ENCODE results near the gene ZNF772.
"Not testable (repeated sequence)": the region's sequence is repeated elsewhere in the genome, so short reads cannot be mapped to it uniquely, and the experiment has no call there.

The ZNF772 gene

GRCh38 chr19:57477191-57478008 is at the start of gene ZNF772:
Gene ZNF772 (minus strand): TSS chr19:57477566. CDS start chr19:57477309, 257 bp downstream.
- peak; percentile 92 for DNase-seq (ENCODE audit: low read depth)
- peak; percentile 52 for TF ChIP-seq CTCF (conservative IDR thresholded peaks at IDR 0.05; ENCODE audit: control insufficient read depth, insufficient read depth, low read depth, low read length)
- peak within 1 kb of the TSS; percentile 92 for H3K4me3 ChIP-seq (ENCODE audit: control insufficient read depth, low read depth, low read length)

- H3K4me3 ChIP-seq (ENCODE audit: control insufficient read depth, low read depth, low read length); DNase-seq (ENCODE audit: low read depth): not testable (repeated sequence)
These were observed 40.7 kb upstream of the ZNF772 start for GRCh38 chr19:57518021-57518420.

GRCh38 chr19:57515255-57515654 is 37.9 kb upstream of the ZNF772 start:
- no peak for TF ChIP-seq CTCF (conservative IDR thresholded peaks at IDR 0.05; ENCODE audit: control insufficient read depth, insufficient read depth, low read depth, low read length)
- no peak for DNase-seq (ENCODE audit: low read depth)
- no peak overlapping the region for H3K4me3 ChIP-seq (ENCODE audit: control insufficient read depth, low read depth, low read length)

GRCh38 chr19:57512845-57513244 is 35.5 kb upstream of the ZNF772 start:
- peak; percentile 12 for DNase-seq (ENCODE audit: low read depth)
- H3K4me3 ChIP-seq (ENCODE audit: control insufficient read depth, low read depth, low read length) = no peak overlapping the region
- TF ChIP-seq CTCF (conservative IDR thresholded peaks at IDR 0.05; ENCODE audit: control insufficient read depth, insufficient read depth, low read depth, low read length) = no peak

GRCh38 chr19:57511484-57511883 is 34.1 kb upstream of the ZNF772 start:
- DNase-seq (ENCODE audit: low read depth) = no peak
- no peak for TF ChIP-seq CTCF (conservative IDR thresholded peaks at IDR 0.05; ENCODE audit: control insufficient read depth, insufficient read depth, low read depth, low read length)
- H3K4me3 ChIP-seq (ENCODE audit: control insufficient read depth, low read depth, low read length) = no peak overlapping the region

GRCh38 chr19:57506163-57506562 is 28.8 kb upstream of the ZNF772 start:
- TF ChIP-seq CTCF (conservative IDR thresholded peaks at IDR 0.05; ENCODE audit: control insufficient read depth, insufficient read depth, low read depth, low read length) = no peak
- no peak for DNase-seq (ENCODE audit: low read depth)
- H3K4me3 ChIP-seq (ENCODE audit: control insufficient read depth, low read depth, low read length) = no peak overlapping the region

GRCh38 chr19:57500400-57500799 is 23.0 kb upstream of the ZNF772 start:
- DNase-seq (ENCODE audit: low read depth) = peak; percentile 56
- H3K4me3 ChIP-seq (ENCODE audit: control insufficient read depth, low read depth, low read length) = peak overlapping the region; percentile 37

- peak within 1 kb of the TSS; percentile 62 for H3K4me3 ChIP-seq (ENCODE audit: control insufficient read depth, low read depth, low read length)
- peak; percentile 95 for DNase-seq (ENCODE audit: low read depth)
These were observed 22.5 kb upstream of the ZNF772 start, which contains the start of gene ZNF773 for GRCh38 chr19:57499680-57500395. Gene ZNF773 (plus strand): TSS chr19:57499938. CDS start chr19:57500081, 143 bp downstream.

- not testable (repeated sequence) for DNase-seq (ENCODE audit: low read depth); H3K4me3 ChIP-seq (ENCODE audit: control insufficient read depth, low read depth, low read length)
These were observed 21.9 kb upstream of the ZNF772 start for GRCh38 chr19:57499332-57499679.

- peak; percentile 31 for DNase-seq (ENCODE audit: low read depth)
These were observed 10.9 kb upstream of the ZNF772 start for GRCh38 chr19:57488299-57488644.

GRCh38 chr19:57487477-57488298 is 10.3 kb upstream of the ZNF772 start, which contains the start of gene ZNF419:
Gene ZNF419 (plus strand): TSS chr19:57487750. CDS start chr19:57487951, 201 bp downstream.
- peak within 1 kb of the TSS; percentile 87 for H3K4me3 ChIP-seq (ENCODE audit: control insufficient read depth, low read depth, low read length)
- peak; percentile 83 for DNase-seq (ENCODE audit: low read depth)

More at GRCh38 chr19:57488299-57488644, 10.9 kb upstream of the ZNF772 start:
- peak overlapping the region; percentile 31 for H3K4me3 ChIP-seq (ENCODE audit: control insufficient read depth, low read depth, low read length)
